GM20000 (cell line): ENCODE measurements around the gene BCAN.

Source experiments
- DNase-seq: peaks from one replicate; pipeline ENCODE4 v3.0.0; 2012; ENCODE audit warnings: low spot score
- CTCF ChIP-seq: IDR thresholded peaks from 2 replicates; pipeline ENCODE4 v1.5.1; 2012; ENCODE audit warnings: mild to moderate bottlenecking, control low read depth; ENCODE audit errors: extremely low read depth, missing control alignments

Gene BCAN

GRCh38 chr1:156652992-156653355, 11.1 kb downstream of the BCAN start:
- DNase-seq: no peak
- no peak for TF ChIP-seq CTCF

- TF ChIP-seq CTCF: no peak
- DNase-seq: no peak
Measured at GRCh38 chr1:156654700-156655099, 12.8 kb downstream of the BCAN start.

- DNase-seq: no peak
- no peak for TF ChIP-seq CTCF
Measured at GRCh38 chr1:156655151-156655903, 13.4 kb downstream of the BCAN start.

GRCh38 chr1:156655904-156656516, 14.1 kb downstream of the BCAN start:
- DNase-seq: no peak
- no peak for TF ChIP-seq CTCF

GRCh38 chr1:156656806-156657740, 15.2 kb downstream of the BCAN start:
- TF ChIP-seq CTCF: peak; percentile 97
- DNase-seq: peak; percentile 82

- no peak for DNase-seq
- no peak for TF ChIP-seq CTCF
Measured at GRCh38 chr1:156657741-156658319, 15.9 kb downstream of the BCAN start.
